ENCODE data around the gene DPY19L2.
"Not testable (repeated sequence)": the region's sequence is repeated elsewhere in the genome, so short reads cannot be mapped to it uniquely, and the experiment has no call there.

DNA sequence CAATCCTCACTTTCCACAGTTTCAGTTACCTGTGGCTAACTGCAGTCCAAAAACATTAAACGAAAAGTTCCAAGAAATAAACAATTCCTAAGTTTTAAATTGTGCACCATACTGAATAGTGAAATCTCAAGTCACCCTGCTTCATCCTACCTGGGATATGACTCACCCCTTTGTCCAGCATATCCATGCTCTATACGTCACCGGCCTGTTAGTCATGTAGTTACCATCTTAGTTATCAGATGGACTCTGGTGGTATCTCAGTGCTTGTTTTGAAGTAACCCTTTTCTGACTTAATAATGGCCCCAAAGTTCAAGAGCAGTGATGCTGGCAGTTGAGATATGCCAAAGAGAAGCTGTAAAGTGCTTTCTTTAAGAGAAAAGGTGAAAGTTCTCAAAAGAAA lies 83.9 kb downstream of the DPY19L2 start:
- TF ChIP-seq, protein P1, sequence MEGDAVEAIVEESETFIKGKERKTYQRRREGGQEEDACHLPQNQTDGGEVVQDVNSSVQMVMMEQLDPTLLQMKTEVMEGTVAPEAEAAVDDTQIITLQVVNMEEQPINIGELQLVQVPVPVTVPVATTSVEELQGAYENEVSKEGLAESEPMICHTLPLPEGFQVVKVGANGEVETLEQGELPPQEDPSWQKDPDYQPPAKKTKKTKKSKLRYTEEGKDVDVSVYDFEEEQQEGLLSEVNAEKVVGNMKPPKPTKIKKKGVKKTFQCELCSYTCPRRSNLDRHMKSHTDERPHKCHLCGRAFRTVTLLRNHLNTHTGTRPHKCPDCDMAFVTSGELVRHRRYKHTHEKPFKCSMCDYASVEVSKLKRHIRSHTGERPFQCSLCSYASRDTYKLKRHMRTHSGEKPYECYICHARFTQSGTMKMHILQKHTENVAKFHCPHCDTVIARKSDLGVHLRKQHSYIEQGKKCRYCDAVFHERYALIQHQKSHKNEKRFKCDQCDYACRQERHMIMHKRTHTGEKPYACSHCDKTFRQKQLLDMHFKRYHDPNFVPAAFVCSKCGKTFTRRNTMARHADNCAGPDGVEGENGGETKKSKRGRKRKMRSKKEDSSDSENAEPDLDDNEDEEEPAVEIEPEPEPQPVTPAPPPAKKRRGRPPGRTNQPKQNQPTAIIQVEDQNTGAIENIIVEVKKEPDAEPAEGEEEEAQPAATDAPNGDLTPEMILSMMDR (IDR thresholded peaks at IDR 0.05) = not testable (repeated sequence)
- not testable (repeated sequence) for TF ChIP-seq EZH2 (IDR thresholded peaks at IDR 0.05; ENCODE audit: borderline replicate concordance, insufficient read depth, low read depth, low read length, poor library complexity, severe bottlenecking)
